Cardiac muscle cell (in vitro differentiated cells and primary cell): Measurements from ENCODE around the gene TOM1L1. TPM values are rescaled to one million over a fixed set of nuclear protein-coding genes. Genes with fewer than 3 reads are reported as not detected.

Experiments
- DNase-seq, 2 donors: peaks; one replicate each; pipeline versions ENCODE4 v3.0.0 to v3.0.0-alpha.2; 2010 to 2017; ENCODE audit warnings: low read depth in 1 of 2, low spot score in 1 of 2
- H3K27ac ChIP-seq: fragments of 200-600 bp; sonication (generic); 2 replicates; pipeline ENCODE4 v1.5.1; 2016
- H3K27me3 ChIP-seq: fragments of 200-600 bp; sonication (generic); 2 replicates; pipeline ENCODE4 v1.6.0; 2016; ENCODE audit warnings: control low read depth
- H3K36me3 ChIP-seq: fragments of 200-600 bp; sonication (generic); 2 replicates; pipeline ENCODE4 v1.5.1; 2016; ENCODE audit warnings: control low read depth
- H3K4me1 ChIP-seq: fragments of 200-600 bp; sonication (generic); 2 replicates; pipeline ENCODE4 v1.8.1; 2017; ENCODE audit warnings: low read depth, mild to moderate bottlenecking, mixed run types
- H3K4me3 ChIP-seq: fragments of 200-600 bp; sonication (generic); 2 replicates; pipeline ENCODE4 v1.5.1; 2016; ENCODE audit warnings: mild to moderate bottlenecking
- H3K9me3 ChIP-seq: fragments of 200-600 bp; sonication (generic); 2 replicates; pipeline ENCODE4 v1.5.1; 2017; ENCODE audit warnings: low read depth, mild to moderate bottlenecking, control low read depth
- CTCF ChIP-seq: IDR thresholded peaks from 2 replicates; pipeline ENCODE4 v1.5.1; 2012; ENCODE audit warnings: low read depth, mild to moderate bottlenecking, low read length
- polyA plus RNA-seq: library from polyadenylated mRNA; unstranded; fragments of >200 nt; fragmentation: Nextera tagmentation; extraction: Ambion mirVana; gene quantifications from 2 replicates; pipeline ENCODE4 v1.2.1, GENCODE V29; 2016
- total RNA-seq: library from RNA; depleted of rRNA; stranded (reverse); fragments of >200 nt; gene quantifications from 2 replicates; pipeline ENCODE4 v1.2.3, GENCODE V29; 2016

The TOM1L1 gene
- total and polyA plus RNA-seq, 2 experiments from 2014 or later: 23.7 to 37.7 TPM

GRCh38 chr17:54920819-54921218 lies 20.2 kb downstream of the TOM1L1 start:
- TF ChIP-seq CTCF: no peak
- Histone ChIP-seq H3K4me3 (no peak overlapping the region), H3K4me1 (no peaks in the 10 kb centered on the region), H3K27me3 (no peaks in the 10 kb centered on the region), H3K9me3 (peaks cover 3% of the 10 kb centered on the region), H3K27ac (no peak overlapping the region), H3K36me3 (peaks cover 13% of the 10 kb centered on the region)
- no peak for DNase-seq

GRCh38 chr17:54924405-54924804 lies 23.8 kb downstream of the TOM1L1 start:
- Histone ChIP-seq H3K27ac (no peak overlapping the region), H3K4me1 (no peaks in the 10 kb centered on the region), H3K9me3 (no peaks in the 10 kb centered on the region), H3K27me3 (no peaks in the 10 kb centered on the region), H3K4me3 (no peak overlapping the region), H3K36me3 (peaks cover 9% of the 10 kb centered on the region)
- TF ChIP-seq CTCF: no peak
- DNase-seq: no peak

GRCh38 chr17:54927525-54927924 lies 26.9 kb downstream of the TOM1L1 start:
- Histone ChIP-seq H3K36me3 (peaks cover 12% of the 10 kb centered on the region), H3K4me1 (no peaks in the 10 kb centered on the region)

GRCh38 chr17:54932711-54933110 lies 32.1 kb downstream of the TOM1L1 start:
- Histone ChIP-seq H3K27me3 (no peaks in the 10 kb centered on the region), H3K9me3 (no peaks in the 10 kb centered on the region), H3K4me3 (no peak overlapping the region), H3K4me1 (peaks cover 9% of the 10 kb centered on the region), H3K36me3 (peaks cover 15% of the 10 kb centered on the region), H3K27ac (no peak overlapping the region)
- no peak for TF ChIP-seq CTCF
- no peak for DNase-seq

More at GRCh38 chr17:54927525-54927924, 26.9 kb downstream of the TOM1L1 start:
- Histone ChIP-seq H3K27me3 (no peaks in the 10 kb centered on the region), H3K27ac (no peak overlapping the region), H3K9me3 (no peaks in the 10 kb centered on the region), H3K4me3 (no peak overlapping the region)
- DNase-seq: no peak
- no peak for TF ChIP-seq CTCF

GRCh38 chr17:54933921-54934320 lies 33.3 kb downstream of the TOM1L1 start:
- no peaks in the 10 kb centered on the region for H3K27me3 ChIP-seq
- no peak overlapping the region for H3K4me3 ChIP-seq
- TF ChIP-seq CTCF: no peak
- H3K27ac ChIP-seq: peak overlapping the region; percentile 12
- no peaks in the 10 kb centered on the region for H3K9me3 ChIP-seq
- DNase-seq: peak in 1 of 2 donors; percentile 37
- peaks cover 9% of the 10 kb centered on the region for H3K4me1 ChIP-seq
- peaks cover 9% of the 10 kb centered on the region for H3K36me3 ChIP-seq

GRCh38 chr17:54935471-54935870 lies 34.8 kb downstream of the TOM1L1 start:
- Histone ChIP-seq H3K4me3 (no peak overlapping the region), H3K27me3 (no peaks in the 10 kb centered on the region), H3K36me3 (peaks cover 5% of the 10 kb centered on the region), H3K9me3 (no peaks in the 10 kb centered on the region), H3K27ac (no peak overlapping the region), H3K4me1 (peaks cover 9% of the 10 kb centered on the region)
- no peak for TF ChIP-seq CTCF
- no peak for DNase-seq
